Caco-2 (cell line): Measurements from ENCODE around the gene TRAPPC6A. TPM values are rescaled to one million over a fixed set of nuclear protein-coding genes. Genes with fewer than 3 reads are reported as not detected.

Experiments
- BruUV-seq: library from RNA; stranded (reverse); fragments of 400-500 nt; replicated peaks from 2 replicates; lab custom pipeline; 2021; lab: Mats Ljungman, UMichigan
- CTCF ChIA-PET: fragments of 300-600 bp; sonication (Branson Sonifier 250); formaldehyde crosslinking; loops from one replicate; lab custom pipeline; 2022; ENCODE audit warnings: antibody characterized with exemption; lab: Charles Lee
- POLR2A ChIA-PET: fragments of 300-600 bp; sonication (Branson Sonifier 250); formaldehyde crosslinking; loops from one replicate; lab custom pipeline; 2022; ENCODE audit warnings: antibody characterized with exemption; lab: Charles Lee
- DNase-seq, 2 experiments: peaks; one replicate each; pipeline versions ENCODE4 v3.0.0 to v3.0.0-alpha.2; 2020 to 2022
- H3K27me3 ChIP-seq: replicated peaks from 2 replicates; pipeline ENCODE4 v1.6.0; 2011; ENCODE audit warnings: low read length; ENCODE audit not compliant: control insufficient read depth, insufficient read depth
- H3K36me3 ChIP-seq: 2 replicates; pipeline ENCODE4 v1.5.1; 2011; ENCODE audit warnings: low read length; ENCODE audit not compliant: control insufficient read depth, insufficient read depth
- H3K4me1 ChIP-seq: fragments of 250-450 bp; sonication (Bioruptor Pico); 2 replicates; pipeline ENCODE4 v1.5.1; 2020; ENCODE audit warnings: mild to moderate bottlenecking
- H3K4me3 ChIP-seq: 2 replicates; pipeline ENCODE4 v1.5.1; 2011; ENCODE audit warnings: low read depth, mild to moderate bottlenecking, control low read depth, low read length
- H3K9me3 ChIP-seq: fragments of 250-450 bp; sonication (Bioruptor Pico); 2 replicates; pipeline ENCODE4 v1.5.1; 2020; ENCODE audit warnings: mild to moderate bottlenecking, moderate library complexity
- H3K27ac Mint-ChIP-seq: one replicate; pipeline ENCODE4 v1.8.0; 2022; ENCODE audit warnings: mixed read lengths; ENCODE audit not compliant: unreplicated experiment
- H3K27me3 Mint-ChIP-seq: one replicate; pipeline ENCODE4 v1.8.0; 2022; ENCODE audit warnings: mixed read lengths; ENCODE audit not compliant: insufficient read depth, unreplicated experiment
- H3K36me3 Mint-ChIP-seq: one replicate; pipeline ENCODE4 v1.8.0; 2022; ENCODE audit warnings: mild to moderate bottlenecking, mixed read lengths; ENCODE audit not compliant: insufficient read depth, unreplicated experiment
- H3K4me1 Mint-ChIP-seq: one replicate; pipeline ENCODE4 v1.8.0; 2022; ENCODE audit warnings: low read depth, mixed read lengths; ENCODE audit not compliant: unreplicated experiment
- H3K4me3 Mint-ChIP-seq: one replicate; pipeline ENCODE4 v1.8.0; 2022; ENCODE audit warnings: mild to moderate bottlenecking, moderate library complexity, mixed read lengths; ENCODE audit not compliant: unreplicated experiment
- H3K9me3 Mint-ChIP-seq: one replicate; pipeline ENCODE4 v1.8.0; 2022; ENCODE audit warnings: mixed read lengths; ENCODE audit not compliant: unreplicated experiment
- intact Hi-C: fragments of 100-400 bp; cut with micrococcal nuclease; formaldehyde crosslinking; loops from one replicate; pipeline ENCODE4 v1.10.0; 2022; ENCODE audit not compliant: unreplicated experiment
- total RNA-seq: library from RNA; stranded (reverse); gene quantifications from 2 replicates; pipeline ENCODE4 v1.2.3, GENCODE V29; 2022
- TF ChIP-seq, protein P1 (sequence below), 2 experiments: fragments of 200-600 bp in 1 of 2; IDR thresholded peaks; 1 replicate in 1 of 2; 2 replicates in 1 of 2; pipeline versions ENCODE4 v1.5.1 to v1.8.0; 2011 to 2022; ENCODE audit warnings: antibody characterized with exemption in 1 of 2, control low read depth in 1 of 2, inconsistent platforms in 1 of 2, low read depth in 1 of 2, low read length in 1 of 2, mild to moderate bottlenecking in 1 of 2, moderate library complexity in 1 of 2; ENCODE audit not compliant: insufficient read depth in 1 of 2, severe bottlenecking in 1 of 2, unreplicated experiment in 1 of 2

The TRAPPC6A gene
- total RNA-seq, 1 experiment from 2014 or later: 53.2 TPM

GRCh38 chr19:45145270-45146189 is 32.5 kb downstream of the TRAPPC6A start:
- BruUV-seq: no TSS peak
- Histone ChIP-seq H3K36me3 (peaks cover 2% of the 10 kb centered on the region), H3K27me3 (no peaks in the 10 kb centered on the region), H3K4me3 (no peak overlapping the region), H3K9me3 (no peaks in the 10 kb centered on the region), H3K4me1 (no peaks in the 10 kb centered on the region)
- POLR2A ChIA-PET: no interaction called here
- Mint-ChIP-seq H3K4me3 (no peak overlapping the region), H3K27ac (no peak overlapping the region), H3K4me1 (no peaks in the 10 kb centered on the region), H3K36me3 (peaks cover 50% of the 10 kb centered on the region), H3K27me3 (no peaks in the 10 kb centered on the region), H3K9me3 (no peaks in the 10 kb centered on the region)
- CTCF ChIA-PET: no interaction called here
- no peak for DNase-seq
- TF ChIP-seq, protein P1, sequence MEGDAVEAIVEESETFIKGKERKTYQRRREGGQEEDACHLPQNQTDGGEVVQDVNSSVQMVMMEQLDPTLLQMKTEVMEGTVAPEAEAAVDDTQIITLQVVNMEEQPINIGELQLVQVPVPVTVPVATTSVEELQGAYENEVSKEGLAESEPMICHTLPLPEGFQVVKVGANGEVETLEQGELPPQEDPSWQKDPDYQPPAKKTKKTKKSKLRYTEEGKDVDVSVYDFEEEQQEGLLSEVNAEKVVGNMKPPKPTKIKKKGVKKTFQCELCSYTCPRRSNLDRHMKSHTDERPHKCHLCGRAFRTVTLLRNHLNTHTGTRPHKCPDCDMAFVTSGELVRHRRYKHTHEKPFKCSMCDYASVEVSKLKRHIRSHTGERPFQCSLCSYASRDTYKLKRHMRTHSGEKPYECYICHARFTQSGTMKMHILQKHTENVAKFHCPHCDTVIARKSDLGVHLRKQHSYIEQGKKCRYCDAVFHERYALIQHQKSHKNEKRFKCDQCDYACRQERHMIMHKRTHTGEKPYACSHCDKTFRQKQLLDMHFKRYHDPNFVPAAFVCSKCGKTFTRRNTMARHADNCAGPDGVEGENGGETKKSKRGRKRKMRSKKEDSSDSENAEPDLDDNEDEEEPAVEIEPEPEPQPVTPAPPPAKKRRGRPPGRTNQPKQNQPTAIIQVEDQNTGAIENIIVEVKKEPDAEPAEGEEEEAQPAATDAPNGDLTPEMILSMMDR (IDR thresholded peaks at IDR 0.05; ENCODE audit: insufficient read depth in 1 of 2, low read depth in 1 of 2, low read length in 1 of 2, severe bottlenecking in 1 of 2, unreplicated experiment in 1 of 2): no peak
- intact Hi-C loops: no loop called here

DNA sequence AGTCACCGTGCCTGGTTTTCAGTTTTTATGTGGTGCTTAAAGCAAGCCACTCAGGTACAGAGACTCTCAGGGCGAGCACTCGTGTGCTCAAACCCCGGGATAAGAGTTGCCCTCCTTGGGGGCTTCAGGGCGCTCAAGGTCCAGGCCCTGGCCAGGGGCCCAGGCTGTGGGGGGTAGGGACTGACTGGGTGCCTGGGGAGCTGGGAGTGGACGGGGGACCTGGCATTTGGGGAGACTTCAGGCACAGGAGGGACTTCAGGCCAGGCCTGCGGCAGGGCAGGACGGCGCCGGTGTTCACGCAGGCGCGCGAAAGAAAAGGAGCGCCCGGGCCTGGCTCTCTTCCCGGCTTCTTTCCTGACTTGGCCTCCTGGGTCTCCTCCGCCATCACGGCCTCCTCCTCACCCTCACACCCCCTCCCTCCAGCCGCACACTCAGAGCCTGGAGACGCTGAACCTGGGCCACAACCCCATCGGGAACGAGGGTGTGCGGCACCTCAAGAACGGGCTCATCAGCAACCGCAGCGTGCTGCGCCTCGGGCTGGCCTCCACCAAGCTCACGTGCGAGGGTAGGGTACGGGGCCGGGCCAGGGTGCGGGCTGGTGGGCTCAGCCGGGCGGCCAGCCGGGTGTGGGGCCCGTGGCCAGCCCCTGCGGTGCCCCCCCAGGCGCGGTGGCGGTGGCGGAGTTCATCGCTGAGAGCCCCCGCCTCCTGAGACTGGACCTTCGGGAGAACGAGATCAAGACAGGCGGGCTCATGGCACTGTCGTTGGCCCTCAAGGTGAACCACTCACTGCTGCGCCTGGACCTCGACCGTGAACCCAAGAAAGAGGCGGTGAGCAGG is 33.4 kb downstream of the TRAPPC6A start:
- BruUV-seq: no TSS peak
- no peaks in the 10 kb centered on the region for H3K9me3 ChIP-seq
- TF ChIP-seq, protein P1 (IDR thresholded peaks at IDR 0.05; ENCODE audit: insufficient read depth in 1 of 2, low read depth in 1 of 2, low read length in 1 of 2, severe bottlenecking in 1 of 2, unreplicated experiment in 1 of 2): no peak
- intact Hi-C loops: no loop called here
- H3K36me3 ChIP-seq: peaks cover 3% of the 10 kb centered on the region
- no peaks in the 10 kb centered on the region for H3K9me3 Mint-ChIP-seq
- ChIA-PET CTCF (interaction anchor here (0.6 kb wide), 1 partner anchor 56 kb away, joined by 4 read pairs; no protein-coding TSS in a partner anchor), POLR2A (no interaction called here)
- no peak overlapping the region for H3K4me3 ChIP-seq
- DNase-seq: no peak
- no peak overlapping the region for H3K27ac Mint-ChIP-seq
- no peaks in the 10 kb centered on the region for H3K27me3 Mint-ChIP-seq
- no peaks in the 10 kb centered on the region for H3K27me3 ChIP-seq
- H3K4me1 ChIP-seq: no peaks in the 10 kb centered on the region
- H3K4me3 Mint-ChIP-seq: no peak overlapping the region
- no peaks in the 10 kb centered on the region for H3K4me1 Mint-ChIP-seq
- peaks cover 49% of the 10 kb centered on the region for H3K36me3 Mint-ChIP-seq

DNA sequence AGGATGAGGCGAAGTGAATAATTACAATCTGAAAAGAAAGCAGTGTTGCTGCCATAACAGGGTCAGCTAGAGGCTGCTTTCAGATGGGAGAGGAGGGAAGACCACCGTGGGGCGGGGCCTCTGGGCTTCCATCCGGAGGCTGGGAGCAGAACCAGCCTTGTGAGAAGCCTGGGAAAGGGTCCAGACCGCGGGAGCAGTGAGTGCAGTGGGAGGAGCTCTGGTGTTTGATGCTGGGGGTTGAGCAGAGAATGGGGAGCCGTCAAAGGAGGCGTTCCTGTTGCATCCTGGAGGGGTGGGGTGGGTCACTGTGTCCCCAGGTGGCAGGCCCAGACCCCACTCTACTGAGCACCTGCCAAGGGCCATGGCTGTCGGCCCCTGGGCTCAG is 35.3 kb downstream of the TRAPPC6A start:
- Histone ChIP-seq H3K27me3 (no peaks in the 10 kb centered on the region), H3K9me3 (no peaks in the 10 kb centered on the region), H3K4me3 (no peak overlapping the region), H3K4me1 (no peaks in the 10 kb centered on the region), H3K36me3 (peaks cover 3% of the 10 kb centered on the region)
- Mint-ChIP-seq H3K4me1 (no peaks in the 10 kb centered on the region), H3K27ac (peak overlapping the region; percentile 22), H3K9me3 (no peaks in the 10 kb centered on the region), H3K27me3 (no peaks in the 10 kb centered on the region), H3K36me3 (peaks cover 49% of the 10 kb centered on the region), H3K4me3 (no peak overlapping the region)
- no TSS peak for BruUV-seq
- no peak for DNase-seq
- TF ChIP-seq, protein P1 (IDR thresholded peaks at IDR 0.05; ENCODE audit: insufficient read depth in 1 of 2, low read depth in 1 of 2, low read length in 1 of 2, severe bottlenecking in 1 of 2, unreplicated experiment in 1 of 2): no peak
- POLR2A ChIA-PET: no interaction called here
- CTCF ChIA-PET: no interaction called here
- intact Hi-C loops: no loop called here
